ENCODE data around the gene DLG4. TPM values are rescaled to one million over a fixed set of nuclear protein-coding genes. Genes with fewer than 3 reads are reported as not detected.

DLG4 gene
- total and polyA plus RNA-seq, 2 donors (not counting 1 experiment from before 2014, with no cell fraction given), result 2.0 to 12.5 TPM

DNA sequence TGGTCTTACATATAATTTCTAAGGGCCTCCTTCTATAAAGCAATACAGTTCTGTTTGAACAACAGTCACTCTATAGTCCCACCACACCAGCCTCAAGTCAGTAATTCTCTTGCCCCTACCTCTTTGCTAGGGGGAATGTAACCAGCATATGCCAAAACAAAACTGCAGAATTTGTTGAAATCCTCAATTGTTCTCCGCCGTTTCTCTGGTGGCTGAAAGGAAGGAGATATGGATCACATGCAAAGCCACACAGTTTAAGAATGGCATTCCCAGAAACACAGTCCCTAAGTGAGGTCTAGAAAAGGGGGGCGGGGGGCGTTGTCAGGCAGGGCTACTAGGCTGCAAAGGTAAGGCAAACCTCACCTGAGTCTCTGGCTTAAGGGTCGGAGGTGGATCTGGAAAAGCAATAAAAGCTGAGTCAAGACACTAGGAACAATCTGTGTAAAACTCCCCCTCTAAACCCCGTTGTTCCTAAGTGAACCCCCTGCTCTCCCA, 17.7 kb upstream of the DLG4 start:
- WGBS (ENCODE audit: insufficient coverage), result 29% methylated on average over 4 of the region's 6 CpGs
- Histone ChIP-seq H3K79me2 (ENCODE audit: control insufficient read depth, insufficient read depth, low read length) (peaks cover 60% of the 10 kb centered on the region), H3K4me3 (ENCODE audit: control extremely low read depth in 1 of 5, extremely low read depth in 1 of 5, insufficient read depth in 1 of 5, low read depth in 2 of 5, low read length in 4 of 5) (peak overlapping the region in 4 of 5 experiments; percentile 74 to 97 (median 80)), H3K36me3 (replicated peaks in 1 of 2; ENCODE audit: control extremely low read depth in 1 of 2, control insufficient read depth in 1 of 2, extremely low read depth in 1 of 2, insufficient read depth in 2 of 2, low read length in 1 of 2) (peaks cover 0 to 25% of the 10 kb centered on the region in 2 experiments), H3K27me3 (replicated peaks in 1 of 4; ENCODE audit: control extremely low read depth in 1 of 4, control insufficient read depth in 3 of 4, insufficient read depth in 4 of 4, low read length in 3 of 4) (no peaks in the 10 kb centered on the region), H3K4me1 (ENCODE audit: control insufficient read depth in 2 of 2, insufficient read depth in 2 of 2, low read length in 2 of 2) (peaks cover 50 to 60% of the 10 kb centered on the region in 2 donors), H3K9ac (ENCODE audit: low read length) (peak overlapping the region; percentile 94), H3K27ac (ENCODE audit: low read length in 2 of 2) (peak overlapping the region; percentile 55 to 82), H3K9me3 (ENCODE audit: control extremely low read depth in 1 of 3, control insufficient read depth in 2 of 3, insufficient read depth in 1 of 3, low read length in 2 of 3) (no peaks in the 10 kb centered on the region), H4K20me1 (ENCODE audit: control insufficient read depth, insufficient read depth, low read length, poor library complexity, severe bottlenecking) (peaks cover 26% of the 10 kb centered on the region), H3K4me2 (replicated peaks; ENCODE audit: low read depth, low read length, poor library complexity, severe bottlenecking) (peak overlapping the region; percentile 79), H2AFZ (ENCODE audit: insufficient read depth, low read depth, low read length, poor library complexity, severe bottlenecking) (no peak overlapping the region)
- Mint-ChIP-seq H3K9me3 (ENCODE audit: insufficient read depth) (no peaks in the 10 kb centered on the region), H3K4me1 (peaks cover 65% of the 10 kb centered on the region), H3K27me3 (no peaks in the 10 kb centered on the region), H3K27ac (peak overlapping the region; percentile 83), H3K4me3 (peak overlapping the region; percentile 86)
- intact Hi-C loops (cut with micrococcal nuclease), result loop anchor here (5.0 kb wide), 1 partner anchor 325 kb away; the partner anchor contains the start of gene SENP3
- no peak for TF ChIP-seq EZH2 (IDR thresholded peaks at IDR 0.05; ENCODE audit: borderline replicate concordance, insufficient read depth, low read depth, low read length, poor library complexity, severe bottlenecking)
- ChIA-PET POLR2A (interaction anchor here (0.6 to 13.1 kb wide), 4 partner anchors 13 to 1659 kb away, joined by 3 to 157 read pairs (median 16); partner anchors contain the start of genes ACADVL, CTDNEP1, DLG4 and ELP5), CTCF (interaction anchor here (0.9 kb wide), 1 partner anchor 17 kb away, joined by 3 read pairs; no protein-coding TSS in a partner anchor)
- no peak for DNase-seq
- ATAC-seq (ENCODE audit: low read depth), result no peak

DNA sequence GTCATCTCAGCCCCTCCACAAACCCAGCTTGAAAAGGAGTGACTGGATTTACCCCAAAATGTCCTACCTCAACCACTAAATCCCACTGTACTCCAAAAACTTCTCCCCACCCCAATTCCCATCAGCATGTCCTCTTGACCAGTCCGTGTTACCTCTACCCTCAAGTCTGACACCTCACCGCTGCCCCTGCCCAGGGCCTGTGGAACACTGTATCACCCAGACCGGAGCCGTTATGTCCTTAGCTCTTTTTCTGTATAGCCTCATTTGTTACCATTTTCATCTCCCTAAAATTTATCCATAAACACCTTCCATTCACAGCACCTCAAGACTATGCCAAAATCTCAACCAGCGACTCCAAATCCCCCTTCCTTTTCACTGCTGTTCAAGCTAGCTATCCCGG, 17.2 kb upstream of the DLG4 start:
- DNase-seq (no peak), ATAC-seq (ENCODE audit: low read depth) (no peak)
- Histone ChIP-seq H3K9ac (ENCODE audit: low read length) (no peak overlapping the region), H3K79me2 (ENCODE audit: control insufficient read depth, insufficient read depth, low read length) (peaks cover 60% of the 10 kb centered on the region), H3K4me2 (replicated peaks; ENCODE audit: low read depth, low read length, poor library complexity, severe bottlenecking) (no peak overlapping the region), H3K9me3 (ENCODE audit: control extremely low read depth in 1 of 3, control insufficient read depth in 2 of 3, insufficient read depth in 1 of 3, low read length in 2 of 3) (no peaks in the 10 kb centered on the region), H3K27ac (ENCODE audit: low read length in 2 of 2) (peak overlapping the region in 1 of 2 donors; percentile 82), H3K4me1 (ENCODE audit: control insufficient read depth in 2 of 2, insufficient read depth in 2 of 2, low read length in 2 of 2) (peaks cover 52 to 64% of the 10 kb centered on the region in 2 donors), H3K36me3 (replicated peaks in 1 of 2; ENCODE audit: control extremely low read depth in 1 of 2, control insufficient read depth in 1 of 2, extremely low read depth in 1 of 2, insufficient read depth in 2 of 2, low read length in 1 of 2) (peaks cover 0 to 25% of the 10 kb centered on the region in 2 experiments), H3K27me3 (replicated peaks in 1 of 4; ENCODE audit: control extremely low read depth in 1 of 4, control insufficient read depth in 3 of 4, insufficient read depth in 4 of 4, low read length in 3 of 4) (no peaks in the 10 kb centered on the region), H2AFZ (ENCODE audit: insufficient read depth, low read depth, low read length, poor library complexity, severe bottlenecking) (no peak overlapping the region), H3K4me3 (ENCODE audit: control extremely low read depth in 1 of 5, extremely low read depth in 1 of 5, insufficient read depth in 1 of 5, low read depth in 2 of 5, low read length in 4 of 5) (no peak overlapping the region), H4K20me1 (ENCODE audit: control insufficient read depth, insufficient read depth, low read length, poor library complexity, severe bottlenecking) (peaks cover 27% of the 10 kb centered on the region)
- intact Hi-C loops (cut with micrococcal nuclease), result loop anchor here (5.0 kb wide), 1 partner anchor 325 kb away; the partner anchor contains the start of gene SENP3
- ChIA-PET POLR2A (interaction anchor here (0.6 to 13.1 kb wide), 3 partner anchors 14 to 225 kb away, joined by 3 to 157 read pairs (median 4); partner anchors contain the start of genes ACADVL and DLG4), CTCF (interaction anchor here (0.7 to 1.1 kb wide), 3 partner anchors 16 to 637 kb away, joined by 3 read pairs; partner anchors contain the start of genes ACADVL and DLG4)
- 92% methylated on average over 6 of the region's 6 CpGs for WGBS (ENCODE audit: insufficient coverage)
- Mint-ChIP-seq H3K9me3 (ENCODE audit: insufficient read depth) (no peaks in the 10 kb centered on the region), H3K27me3 (no peaks in the 10 kb centered on the region), H3K27ac (peak overlapping the region; percentile 83), H3K4me1 (peaks cover 66% of the 10 kb centered on the region), H3K4me3 (peak overlapping the region; percentile 86)
- no peak for TF ChIP-seq EZH2 (IDR thresholded peaks at IDR 0.05; ENCODE audit: borderline replicate concordance, insufficient read depth, low read depth, low read length, poor library complexity, severe bottlenecking)
- TF ChIP-seq, protein P1, sequence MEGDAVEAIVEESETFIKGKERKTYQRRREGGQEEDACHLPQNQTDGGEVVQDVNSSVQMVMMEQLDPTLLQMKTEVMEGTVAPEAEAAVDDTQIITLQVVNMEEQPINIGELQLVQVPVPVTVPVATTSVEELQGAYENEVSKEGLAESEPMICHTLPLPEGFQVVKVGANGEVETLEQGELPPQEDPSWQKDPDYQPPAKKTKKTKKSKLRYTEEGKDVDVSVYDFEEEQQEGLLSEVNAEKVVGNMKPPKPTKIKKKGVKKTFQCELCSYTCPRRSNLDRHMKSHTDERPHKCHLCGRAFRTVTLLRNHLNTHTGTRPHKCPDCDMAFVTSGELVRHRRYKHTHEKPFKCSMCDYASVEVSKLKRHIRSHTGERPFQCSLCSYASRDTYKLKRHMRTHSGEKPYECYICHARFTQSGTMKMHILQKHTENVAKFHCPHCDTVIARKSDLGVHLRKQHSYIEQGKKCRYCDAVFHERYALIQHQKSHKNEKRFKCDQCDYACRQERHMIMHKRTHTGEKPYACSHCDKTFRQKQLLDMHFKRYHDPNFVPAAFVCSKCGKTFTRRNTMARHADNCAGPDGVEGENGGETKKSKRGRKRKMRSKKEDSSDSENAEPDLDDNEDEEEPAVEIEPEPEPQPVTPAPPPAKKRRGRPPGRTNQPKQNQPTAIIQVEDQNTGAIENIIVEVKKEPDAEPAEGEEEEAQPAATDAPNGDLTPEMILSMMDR (IDR thresholded peaks at IDR 0.05), result no peak

Data from B cell (primary cell).